ENCODE results near the gene DZIP3. TPM values are rescaled to one million over a fixed set of nuclear protein-coding genes. Genes with fewer than 3 reads are reported as not detected.

Gene DZIP3
- total and polyA plus RNA-seq, 2 experiments from 2014 or later = 28.7 to 32.0 TPM

- H3K4me3 Mint-ChIP-seq = no peak overlapping the region
- Histone ChIP-seq H4K20me1 (replicated peaks; ENCODE audit: insufficient read depth) (no peaks in the 10 kb centered on the region), H3F3A (replicated peaks; ENCODE audit: low read depth) (no peaks in the 10 kb centered on the region), H2AFZ (no peak overlapping the region), H3K36me3 (ENCODE audit: insufficient read depth) (no peaks in the 10 kb centered on the region), H3K4me1 (ENCODE audit: insufficient read depth) (peaks cover 28% of the 10 kb centered on the region), H3K27ac (ENCODE audit: low read depth) (no peak overlapping the region), H3K79me2 (replicated peaks; ENCODE audit: insufficient read depth) (peaks cover 39% of the 10 kb centered on the region), H3K4me3 (no peak overlapping the region), H3K4me2 (peak overlapping the region; percentile 39; the same call in 1 of the 2 replicates), H3K27me3 (ENCODE audit: insufficient read depth) (no peaks in the 10 kb centered on the region), H3K9me2 (ENCODE audit: insufficient read depth) (no peaks in the 10 kb centered on the region)
- H3K9me3 Mint-ChIP-seq = no peaks in the 10 kb centered on the region
- peak overlapping the region; percentile 15; the same call in 1 of the 2 replicates for H3K27ac Mint-ChIP-seq
- ATAC-seq (no peak), DNase-seq (ENCODE audit: low spot score) (no peak)
- H3K27me3 Mint-ChIP-seq (ENCODE audit: insufficient read depth, low read depth, poor library complexity) = peaks cover 2% of the 10 kb centered on the region
- TF ChIP-seq STAT1 (IDR thresholded peaks at IDR 0.05; ENCODE audit: unreplicated experiment) (no peak), REST (IDR thresholded peaks at IDR 0.05; ENCODE audit: unreplicated experiment) (no peak), ZNF331 (CRISPR knock-in tag; IDR thresholded peaks at IDR 0.05; ENCODE audit: low read depth) (no peak), JUNB (IDR thresholded peaks at IDR 0.05; ENCODE audit: unreplicated experiment) (no peak), NANOG (IDR thresholded peaks at IDR 0.05; ENCODE audit: borderline replicate concordance) (no peak), ETS1 (IDR thresholded peaks at IDR 0.05) (no peak), EZH2 (IDR thresholded peaks at IDR 0.05; ENCODE audit: low read depth, unreplicated experiment) (no peak), ZNF462 (CRISPR knock-in tag; IDR thresholded peaks at IDR 0.05) (no peak), ZNF114 (CRISPR knock-in tag; IDR thresholded peaks at IDR 0.05) (no peak), CREB1 (CRISPR knock-in tag; IDR thresholded peaks at IDR 0.05; ENCODE audit: low read depth) (no peak), POLR2AphosphoS5 (IDR thresholded peaks at IDR 0.05; ENCODE audit: low read depth) (no peak), CTCF (conservative IDR thresholded peaks at IDR 0.05; ENCODE audit: low read depth in 2 of 2) (no peak), EZH2phosphoT487 (IDR thresholded peaks at IDR 0.05; ENCODE audit: unreplicated experiment) (no peak)
- H3K4me1 Mint-ChIP-seq = peaks cover 30% of the 10 kb centered on the region
- H3K36me3 Mint-ChIP-seq (ENCODE audit: low read depth) = peaks cover 12% of the 10 kb centered on the region; the same call in 2 of the 3 replicates
Measured at GRCh38 chr3:108603691-108604090, 14.2 kb downstream of the DZIP3 start.
